ENCODE results near the gene ADRA2C.

DNA sequence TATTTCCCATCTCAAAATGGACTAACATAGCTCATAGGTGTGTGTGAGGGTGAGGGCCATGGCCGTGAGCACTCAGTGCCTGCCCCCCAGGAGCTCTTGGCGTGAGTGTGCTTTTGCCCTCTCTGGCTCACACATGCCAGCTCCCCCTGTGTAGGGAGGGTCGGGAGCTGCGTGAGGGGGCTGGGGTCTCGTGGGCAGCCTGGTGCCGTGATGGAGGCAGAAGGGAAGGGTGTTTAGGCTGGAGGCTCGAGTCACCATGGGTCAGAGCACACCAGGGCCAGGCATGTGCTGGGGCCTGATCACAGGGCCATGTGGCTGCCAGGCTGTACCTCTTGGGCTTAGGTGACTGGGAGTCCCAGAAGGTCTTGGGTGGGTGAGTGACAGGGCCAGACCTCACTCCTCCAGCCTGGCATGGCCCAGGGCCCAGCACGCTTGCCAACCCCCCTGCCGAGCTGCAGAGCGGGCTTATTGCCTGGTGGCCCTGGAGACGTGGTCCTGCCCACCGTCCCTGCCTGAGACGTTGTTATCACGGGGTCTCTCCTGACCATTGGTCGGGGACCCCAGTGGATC, 44.0 kb downstream of the ADRA2C start:
- TF ChIP-seq POLR2AphosphoS5 (IDR thresholded peaks at IDR 0.05; ENCODE audit: borderline replicate concordance, low read depth, low read length) (no peak), EZH2 (IDR thresholded peaks at IDR 0.05) (no peak)
